HUES48 (cell line): ENCODE measurements around the gene RRP1B.
"Not testable (repeated sequence)": the region's sequence is repeated elsewhere in the genome, so short reads cannot be mapped to it uniquely, and the experiment has no call there.

Source experiments
- H3K27ac ChIP-seq: one replicate; pipeline ENCODE4 v1.7.0; 2013; ENCODE audit warnings: low read depth, low read length, inconsistent platforms
- H3K27me3 ChIP-seq: 2 replicates; pipeline ENCODE4 v1.6.1; 2013; ENCODE audit warnings: mild to moderate bottlenecking, low read length; ENCODE audit not compliant: control insufficient read depth, insufficient read depth
- H3K36me3 ChIP-seq: 2 replicates; pipeline ENCODE4 v1.6.1; 2013; ENCODE audit warnings: low read length; ENCODE audit not compliant: control insufficient read depth, insufficient read depth
- H3K4me1 ChIP-seq: 2 replicates; pipeline ENCODE4 v1.6.1; 2013; ENCODE audit warnings: mild to moderate bottlenecking, low read length; ENCODE audit not compliant: control insufficient read depth, insufficient read depth
- H3K4me3 ChIP-seq: 2 replicates; pipeline ENCODE4 v1.5.1; 2013; ENCODE audit warnings: mild to moderate bottlenecking, low read depth, low read length
- H3K9ac ChIP-seq: 2 replicates; pipeline ENCODE4 v1.6.1; 2013; ENCODE audit warnings: mild to moderate bottlenecking, low read depth, low read length, moderate library complexity
- H3K9me3 ChIP-seq: 2 replicates; pipeline ENCODE4 v1.6.1; 2013; ENCODE audit warnings: low read length; ENCODE audit not compliant: control insufficient read depth, insufficient read depth

The RRP1B gene

DNA sequence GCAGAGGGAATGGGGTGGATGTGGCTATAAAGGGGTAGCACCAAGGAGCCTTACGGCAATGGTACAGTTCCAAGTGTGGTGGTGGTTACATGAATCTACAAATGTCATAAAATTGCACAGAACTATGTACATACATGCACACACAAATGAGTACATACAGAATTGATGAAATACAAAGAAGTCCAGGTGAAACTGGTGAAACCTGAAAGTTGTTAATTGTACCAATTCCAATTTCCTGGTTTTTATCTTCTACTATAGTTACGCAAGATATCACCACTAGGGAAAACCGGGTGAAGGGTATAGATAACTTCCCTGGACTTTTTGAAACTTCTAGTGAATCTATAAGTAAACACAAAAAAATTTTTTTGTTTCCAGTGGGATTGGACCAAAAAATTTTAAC is 19.0 kb upstream of the RRP1B start:
- Histone ChIP-seq H3K4me1 (no peaks in the 10 kb centered on the region), H3K36me3 (no peaks in the 10 kb centered on the region), H3K9me3 (no peaks in the 10 kb centered on the region), H3K27me3 (no peaks in the 10 kb centered on the region), H3K4me3 (no peak overlapping the region), H3K9ac (no peak overlapping the region), H3K27ac (no peak overlapping the region)

DNA sequence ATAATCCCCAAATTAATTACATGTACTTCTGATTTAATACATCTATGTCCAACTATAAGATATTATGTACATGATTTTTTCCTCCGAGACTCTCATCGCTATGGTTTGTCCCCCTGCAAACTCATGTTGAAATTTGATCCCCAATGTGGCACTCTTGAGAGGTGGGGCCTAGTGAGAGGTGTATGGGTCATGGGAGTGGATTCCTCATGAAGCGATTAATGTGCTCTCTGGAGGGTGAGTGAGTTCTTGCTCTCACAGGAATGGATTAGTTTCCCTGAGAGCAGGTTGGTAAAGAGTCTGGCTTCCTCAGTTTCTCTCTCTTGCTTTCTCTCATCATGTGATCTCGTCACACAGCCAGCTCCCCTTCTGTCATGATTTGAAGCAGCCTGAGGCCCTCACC is 16.2 kb upstream of the RRP1B start:
- Histone ChIP-seq H3K9me3 (no peaks in the 10 kb centered on the region), H3K9ac (no peak overlapping the region), H3K4me1 (peaks cover 4% of the 10 kb centered on the region; the same call in 1 of the 2 replicates), H3K36me3 (no peaks in the 10 kb centered on the region), H3K27me3 (no peaks in the 10 kb centered on the region), H3K27ac (no peak overlapping the region), H3K4me3 (no peak overlapping the region)

- Histone ChIP-seq H3K27ac (no peak overlapping the region), H3K4me3 (no peak overlapping the region), H3K9ac (no peak overlapping the region), H3K4me1 (peaks cover 4% of the 10 kb centered on the region; the same call in 1 of the 2 replicates), H3K36me3 (no peaks in the 10 kb centered on the region), H3K9me3 (no peaks in the 10 kb centered on the region), H3K27me3 (no peaks in the 10 kb centered on the region)
These were observed 15.3 kb upstream of the RRP1B start for GRCh38 chr21:43644071-43644470.

- Histone ChIP-seq H3K36me3 (no peaks in the 10 kb centered on the region), H3K27ac (no peak overlapping the region), H3K4me1 (peaks cover 4% of the 10 kb centered on the region; the same call in 1 of the 2 replicates), H3K9me3 (no peaks in the 10 kb centered on the region), H3K4me3 (no peak overlapping the region), H3K9ac (no peak overlapping the region), H3K27me3 (no peaks in the 10 kb centered on the region)
These were observed 14.8 kb upstream of the RRP1B start for GRCh38 chr21:43644609-43645008.

GRCh38 chr21:43645136-43645891 is 14.0 kb upstream of the RRP1B start:
- H3K4me1 ChIP-seq: peaks cover 4% of the 10 kb centered on the region; the same call in 1 of the 2 replicates
- no peaks in the 10 kb centered on the region for H3K27me3 ChIP-seq
- H3K4me3 ChIP-seq: no peak overlapping the region
- H3K9ac ChIP-seq: no peak overlapping the region
- no peaks in the 10 kb centered on the region for H3K9me3 ChIP-seq
- H3K36me3 ChIP-seq: no peaks in the 10 kb centered on the region
- no peak overlapping the region for H3K27ac ChIP-seq

DNA sequence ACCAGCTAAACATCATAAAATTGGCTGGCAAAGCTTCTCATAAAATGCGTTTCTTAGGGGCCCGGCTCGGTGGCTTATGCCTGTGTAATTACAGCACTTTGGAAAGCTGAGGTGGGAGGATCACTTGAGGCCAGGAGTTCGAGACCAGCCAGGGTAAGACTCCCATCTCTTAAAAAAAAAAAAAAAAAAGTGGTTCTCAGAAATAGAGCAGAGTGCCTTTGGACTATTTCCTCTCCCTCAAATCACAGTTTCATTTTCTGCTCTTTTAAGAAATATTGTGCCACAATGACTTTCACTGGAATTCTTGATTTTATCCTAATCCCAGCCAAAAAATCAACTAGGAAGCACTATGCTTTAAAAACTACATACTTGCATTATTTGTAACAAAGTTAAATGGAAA is 13.4 kb upstream of the RRP1B start:
- H3K9ac ChIP-seq: no peak overlapping the region
- H3K36me3 ChIP-seq: no peaks in the 10 kb centered on the region
- no peak overlapping the region for H3K27ac ChIP-seq
- no peak overlapping the region for H3K4me3 ChIP-seq
- peaks cover 4% of the 10 kb centered on the region; the same call in 1 of the 2 replicates for H3K4me1 ChIP-seq
- H3K27me3 ChIP-seq: no peaks in the 10 kb centered on the region
- H3K9me3 ChIP-seq: no peaks in the 10 kb centered on the region

GRCh38 chr21:43646550-43647260 is 12.7 kb upstream of the RRP1B start:
- H3K9ac ChIP-seq: no peak overlapping the region
- no peak overlapping the region for H3K4me3 ChIP-seq
- H3K4me1 ChIP-seq: peaks cover 4% of the 10 kb centered on the region; the same call in 1 of the 2 replicates
- H3K27ac ChIP-seq: no peak overlapping the region
- H3K36me3 ChIP-seq: no peaks in the 10 kb centered on the region
- no peaks in the 10 kb centered on the region for H3K9me3 ChIP-seq
- H3K27me3 ChIP-seq: no peaks in the 10 kb centered on the region

GRCh38 chr21:43648171-43648570 is 11.2 kb upstream of the RRP1B start:
- H3K9ac ChIP-seq: no peak overlapping the region
- no peaks in the 10 kb centered on the region for H3K9me3 ChIP-seq
- no peaks in the 10 kb centered on the region for H3K27me3 ChIP-seq
- no peak overlapping the region for H3K27ac ChIP-seq
- H3K4me1 ChIP-seq: peaks cover 4% of the 10 kb centered on the region; the same call in 1 of the 2 replicates
- no peaks in the 10 kb centered on the region for H3K36me3 ChIP-seq
- H3K4me3 ChIP-seq: no peak overlapping the region

DNA sequence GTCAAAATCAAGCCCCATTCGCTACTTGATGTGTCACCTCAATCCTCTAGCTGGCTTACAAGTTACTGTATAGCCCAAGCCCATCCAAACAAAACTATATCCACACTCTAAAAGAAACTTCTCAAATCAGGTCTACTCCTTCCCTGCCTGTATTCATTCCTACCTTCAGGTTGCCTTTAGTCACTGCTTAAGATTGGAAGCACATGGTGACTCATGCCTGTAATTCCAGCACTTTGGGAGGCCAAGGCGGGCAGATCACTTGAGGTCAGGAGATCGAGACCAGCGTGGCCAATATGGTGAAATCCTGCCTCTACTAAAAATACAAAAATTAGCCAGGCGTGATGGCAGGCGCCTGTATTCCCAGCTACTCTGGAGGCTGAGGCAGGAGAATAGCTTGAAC is 7.4 kb upstream of the RRP1B start:
- H3K27ac ChIP-seq, H3K4me3 ChIP-seq, H3K27me3 ChIP-seq, H3K9ac ChIP-seq, H3K9me3 ChIP-seq, H3K36me3 ChIP-seq, H3K4me1 ChIP-seq: not testable (repeated sequence)

- H3K27ac ChIP-seq: no peak overlapping the region
- H3K9ac ChIP-seq: no peak overlapping the region
- H3K36me3 ChIP-seq: no peaks in the 10 kb centered on the region
- H3K9me3 ChIP-seq: no peaks in the 10 kb centered on the region
- no peak overlapping the region for H3K4me3 ChIP-seq
- H3K4me1 ChIP-seq: no peaks in the 10 kb centered on the region
- no peaks in the 10 kb centered on the region for H3K27me3 ChIP-seq
These were observed 6.7 kb upstream of the RRP1B start for GRCh38 chr21:43652616-43653015.

DNA sequence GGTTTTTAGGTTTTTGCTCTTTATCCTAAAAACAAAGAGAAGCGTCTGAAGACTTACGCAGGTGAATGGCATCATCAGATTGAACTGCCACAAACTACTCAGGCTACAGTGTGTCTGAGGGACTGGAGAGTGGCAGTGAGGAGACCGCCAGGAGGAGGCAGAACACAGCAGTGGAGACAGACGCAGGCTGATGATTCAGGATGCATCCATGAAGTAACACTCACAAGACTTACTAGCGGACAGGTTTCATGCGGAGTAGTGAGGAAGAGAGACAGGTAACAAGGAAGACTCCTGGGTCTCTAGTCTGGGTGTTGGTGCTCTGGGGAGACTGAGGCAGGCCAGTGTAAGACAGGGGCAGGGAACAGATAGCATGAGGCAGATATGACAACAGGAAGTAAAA is 5.7 kb upstream of the RRP1B start:
- H3K27ac ChIP-seq: no peak overlapping the region
- no peaks in the 10 kb centered on the region for H3K36me3 ChIP-seq
- H3K4me3 ChIP-seq: no peak overlapping the region
- no peaks in the 10 kb centered on the region for H3K4me1 ChIP-seq
- no peaks in the 10 kb centered on the region for H3K9me3 ChIP-seq
- H3K27me3 ChIP-seq: no peaks in the 10 kb centered on the region
- H3K9ac ChIP-seq: no peak overlapping the region
